Neural progenitor cell (in vitro differentiated cells): ENCODE data around the gene PRR12. TPM values are rescaled to one million over a fixed set of nuclear protein-coding genes. Genes with fewer than 3 reads are reported as not detected.

Experiments used
- DNase-seq: peaks from one replicate; pipeline ENCODE4 v3.0.0-alpha.2; 2016; ENCODE audit warnings: low spot score
- H2AFZ ChIP-seq: fragments of 200-600 bp; sonication (generic); replicated peaks from 2 replicates; pipeline ENCODE4 v1.6.1; 2016; ENCODE audit warnings: antibody characterized with exemption
- H3F3A ChIP-seq: fragments of 200-600 bp; sonication (generic); 2 replicates; pipeline ENCODE4 v1.6.1; 2016; ENCODE audit warnings: antibody characterized with exemption, low read depth
- H3K27ac ChIP-seq: fragments of 200-600 bp; sonication (generic); 2 replicates; pipeline ENCODE4 v1.5.1; 2016; ENCODE audit warnings: mild to moderate bottlenecking
- H3K27me3 ChIP-seq: fragments of 200-600 bp; sonication (generic); 2 replicates; pipeline ENCODE4 v1.6.1; 2016; ENCODE audit warnings: mild to moderate bottlenecking, moderate library complexity
- H3K36me3 ChIP-seq: fragments of 200-600 bp; sonication (generic); 2 replicates; pipeline ENCODE4 v1.5.1; 2016
- H3K4me1 ChIP-seq: fragments of 200-600 bp; sonication (generic); 2 replicates; pipeline ENCODE4 v1.6.1; 2016; ENCODE audit warnings: mixed run types
- H3K4me2 ChIP-seq: fragments of 200-600 bp; sonication (generic); 2 replicates; pipeline ENCODE4 v1.6.1; 2016
- H3K4me3 ChIP-seq: fragments of 200-600 bp; sonication (generic); 2 replicates; pipeline ENCODE4 v1.5.1; 2016
- H3K79me2 ChIP-seq: fragments of 200-600 bp; sonication (generic); 2 replicates; pipeline ENCODE4 v1.6.1; 2016; ENCODE audit warnings: low read depth
- H3K9ac ChIP-seq: fragments of 200-600 bp; sonication (generic); 2 replicates; pipeline ENCODE4 v1.6.1; 2016
- H3K9me3 ChIP-seq: fragments of 200-600 bp; sonication (generic); 2 replicates; pipeline ENCODE4 v1.5.1; 2016; ENCODE audit warnings: low read depth
- H4K20me1 ChIP-seq: fragments of 200-600 bp; sonication (generic); 2 replicates; pipeline ENCODE4 v1.6.1; 2016; ENCODE audit warnings: low read depth
- H3K27ac Mint-ChIP-seq: 3 replicates; pipeline ENCODE4 v1.8.0; 2021; ENCODE audit warnings: mixed read lengths
- H3K27me3 Mint-ChIP-seq: 2 replicates; pipeline ENCODE4 v1.8.0; 2022; ENCODE audit warnings: low read depth, mild to moderate bottlenecking, inconsistent platforms, moderate library complexity, mixed read lengths; ENCODE audit not compliant: insufficient read depth
- H3K36me3 Mint-ChIP-seq: 3 replicates; pipeline ENCODE4 v1.8.0; 2021; ENCODE audit warnings: mixed read lengths
- H3K4me1 Mint-ChIP-seq: 3 replicates; pipeline ENCODE4 v1.8.0; 2021; ENCODE audit warnings: mixed read lengths
- H3K4me3 Mint-ChIP-seq: 3 replicates; pipeline ENCODE4 v1.8.0; 2021; ENCODE audit warnings: mild to moderate bottlenecking, moderate library complexity, mixed read lengths
- H3K9me3 Mint-ChIP-seq: 3 replicates; pipeline ENCODE4 v1.8.0; 2020; ENCODE audit warnings: mixed read lengths
- EZH2 ChIP-seq: fragments of 200-600 bp; sonication (generic); IDR thresholded peaks from 2 replicates; pipeline ENCODE4 v1.6.1; 2017; ENCODE audit warnings: antibody characterized with exemption, mild to moderate bottlenecking, moderate library complexity
- EZH2phosphoT487 ChIP-seq: fragments of 200-600 bp; sonication (generic); IDR thresholded peaks from 2 replicates; pipeline ENCODE4 v1.6.1; 2017; ENCODE audit warnings: antibody characterized with exemption
- total RNA-seq: library from RNA; depleted of rRNA; stranded (reverse); fragments of >200 nt; gene quantifications from 2 replicates; pipeline ENCODE4 v1.2.3, GENCODE V29; 2015; ENCODE audit warnings: low replicate concordance
- TF ChIP-seq, protein P1 (sequence below): fragments of 200-600 bp; sonication (generic); IDR thresholded peaks from 2 replicates; pipeline ENCODE4 v1.5.1; 2017; ENCODE audit warnings: antibody characterized with exemption, mild to moderate bottlenecking

The PRR12 gene
- total RNA-seq, 1 donor from 2014 or later: 3.2 TPM

DNA sequence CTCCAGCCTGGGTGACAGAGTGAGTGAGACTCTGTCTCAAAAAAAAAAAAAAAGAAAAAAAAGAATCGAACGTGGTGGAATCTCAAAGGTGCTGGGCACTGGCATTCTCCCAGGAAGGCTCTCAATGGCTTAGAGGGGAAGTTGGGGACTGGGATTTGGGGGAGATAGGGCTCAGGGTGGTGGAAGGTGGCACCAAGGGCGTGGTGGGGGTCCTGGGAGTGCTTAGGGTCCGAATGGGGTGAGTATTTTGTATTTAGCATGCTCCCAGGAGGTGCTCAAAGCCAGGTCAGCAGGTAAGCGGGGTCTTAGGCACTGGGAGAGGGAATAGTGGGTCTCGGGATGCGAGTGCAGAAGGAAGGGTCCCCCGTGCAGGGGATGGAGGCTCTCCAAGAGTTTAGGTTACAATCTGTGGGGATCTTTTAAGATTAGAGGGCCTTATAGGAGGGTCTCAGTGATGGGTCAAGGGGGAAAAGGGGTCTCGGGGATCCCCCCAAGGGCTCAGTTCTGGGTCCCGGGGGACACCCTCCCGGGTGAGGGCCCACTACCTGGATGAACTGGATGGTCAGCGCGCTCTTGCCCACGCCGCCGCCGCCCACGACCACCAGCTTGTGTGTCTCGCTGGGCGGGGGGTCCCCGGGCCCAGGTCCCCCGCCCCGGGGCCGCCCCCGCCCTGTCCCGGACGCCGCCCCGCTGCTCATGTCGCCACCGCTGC is 48.6 kb downstream of the PRR12 start:
- DNase-seq: peak; percentile 31
- no peak overlapping the region for H3K9ac ChIP-seq
- H3K9me3 ChIP-seq: no peaks in the 10 kb centered on the region
- peak overlapping the region; percentile 87 for H3K4me2 ChIP-seq
- Mint-ChIP-seq H3K27ac (peak overlapping the region; percentile 81), H3K4me1 (peaks cover 71% of the 10 kb centered on the region), H3K4me3 (peak overlapping the region; percentile 99), H3K36me3 (peaks cover 8% of the 10 kb centered on the region), H3K9me3 (no peaks in the 10 kb centered on the region), H3K27me3 (peaks cover 12% of the 10 kb centered on the region)
- peak overlapping the region; percentile 65 for H3K4me3 ChIP-seq
- no peak for TF ChIP-seq EZH2phosphoT487
- TF ChIP-seq, protein P1, sequence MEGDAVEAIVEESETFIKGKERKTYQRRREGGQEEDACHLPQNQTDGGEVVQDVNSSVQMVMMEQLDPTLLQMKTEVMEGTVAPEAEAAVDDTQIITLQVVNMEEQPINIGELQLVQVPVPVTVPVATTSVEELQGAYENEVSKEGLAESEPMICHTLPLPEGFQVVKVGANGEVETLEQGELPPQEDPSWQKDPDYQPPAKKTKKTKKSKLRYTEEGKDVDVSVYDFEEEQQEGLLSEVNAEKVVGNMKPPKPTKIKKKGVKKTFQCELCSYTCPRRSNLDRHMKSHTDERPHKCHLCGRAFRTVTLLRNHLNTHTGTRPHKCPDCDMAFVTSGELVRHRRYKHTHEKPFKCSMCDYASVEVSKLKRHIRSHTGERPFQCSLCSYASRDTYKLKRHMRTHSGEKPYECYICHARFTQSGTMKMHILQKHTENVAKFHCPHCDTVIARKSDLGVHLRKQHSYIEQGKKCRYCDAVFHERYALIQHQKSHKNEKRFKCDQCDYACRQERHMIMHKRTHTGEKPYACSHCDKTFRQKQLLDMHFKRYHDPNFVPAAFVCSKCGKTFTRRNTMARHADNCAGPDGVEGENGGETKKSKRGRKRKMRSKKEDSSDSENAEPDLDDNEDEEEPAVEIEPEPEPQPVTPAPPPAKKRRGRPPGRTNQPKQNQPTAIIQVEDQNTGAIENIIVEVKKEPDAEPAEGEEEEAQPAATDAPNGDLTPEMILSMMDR: no peak
- no peak for TF ChIP-seq EZH2
- H3K27me3 ChIP-seq: peaks cover 11% of the 10 kb centered on the region
- no peaks in the 10 kb centered on the region for H3K36me3 ChIP-seq
- peaks cover 44% of the 10 kb centered on the region for H3F3A ChIP-seq
- peaks cover 18% of the 10 kb centered on the region for H4K20me1 ChIP-seq
- H3K4me1 ChIP-seq: peaks cover 53% of the 10 kb centered on the region
- no peak overlapping the region for H3K27ac ChIP-seq
- H3K79me2 ChIP-seq: peaks cover 25% of the 10 kb centered on the region
- H2AFZ ChIP-seq: no peak overlapping the region

DNA sequence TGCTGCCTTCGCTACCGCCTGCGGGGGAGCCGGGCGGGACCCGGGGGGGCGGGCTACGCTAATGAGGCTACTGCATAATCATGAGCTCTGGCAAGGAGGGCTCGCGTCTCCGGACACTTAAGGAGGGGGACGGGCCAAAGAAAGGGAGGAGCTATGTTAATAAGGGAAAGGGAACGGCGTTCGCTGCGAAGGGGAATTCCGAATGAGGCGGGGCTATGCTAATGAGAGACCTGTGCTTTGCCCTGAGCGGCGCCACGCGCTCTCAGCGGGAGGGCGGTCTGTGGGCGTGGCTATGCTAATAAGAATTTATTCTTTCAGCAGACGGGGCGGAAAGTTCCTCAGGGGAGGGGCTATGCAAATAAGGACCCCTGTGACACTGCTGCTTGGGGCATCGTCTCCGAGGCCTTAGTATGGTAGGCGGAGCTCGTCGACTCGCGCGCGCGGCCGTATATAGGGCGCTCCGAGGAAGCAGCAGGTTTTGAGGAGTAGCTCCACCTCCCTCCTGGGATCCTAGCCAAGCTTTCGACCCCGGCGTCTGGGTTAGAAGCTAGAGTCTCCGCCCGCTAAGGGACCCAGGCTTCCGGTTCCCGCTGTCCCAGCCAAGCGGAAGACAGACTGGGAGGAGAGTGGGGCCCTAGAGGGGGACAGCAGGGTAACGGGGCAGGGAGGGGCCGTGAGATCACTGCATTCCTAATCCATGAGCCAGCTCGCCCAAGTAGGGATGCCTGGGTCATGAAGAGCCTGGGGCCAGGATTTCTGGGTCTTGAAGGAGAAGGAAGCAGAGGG is 49.3 kb downstream of the PRR12 start, which contains the start of gene RRAS:
Gene RRAS (minus strand): TSS at position 31 of the 786 bp plus-strand sequence. CDS start 45 bp downstream, outside the sequence.
- H3K9ac ChIP-seq: peak within 1 kb of the TSS; percentile 57
- peaks cover 32% of the 10 kb centered on the region for H3K79me2 ChIP-seq
- Mint-ChIP-seq H3K9me3 (no peaks in the 10 kb centered on the region), H3K27ac (peak within 1 kb of the TSS; percentile 99), H3K36me3 (peaks cover 8% of the 10 kb centered on the region), H3K4me3 (peak within 1 kb of the TSS; percentile 99), H3K4me1 (peaks cover 69% of the 10 kb centered on the region), H3K27me3 (peaks cover 12% of the 10 kb centered on the region)
- H3K4me2 ChIP-seq: peak within 1 kb of the TSS; percentile 87
- TF ChIP-seq EZH2phosphoT487 (no peak), EZH2 (no peak)
- TF ChIP-seq, protein P1: no peak
- H3K9me3 ChIP-seq: no peaks in the 10 kb centered on the region
- peak within 1 kb of the TSS; percentile 65 for H3K4me3 ChIP-seq
- H3K36me3 ChIP-seq: no peaks in the 10 kb centered on the region
- peaks cover 53% of the 10 kb centered on the region for H3K4me1 ChIP-seq
- H3K27ac ChIP-seq: peak within 1 kb of the TSS; percentile 96
- H4K20me1 ChIP-seq: peaks cover 22% of the 10 kb centered on the region
- H3F3A ChIP-seq: peaks cover 42% of the 10 kb centered on the region
- peaks cover 11% of the 10 kb centered on the region for H3K27me3 ChIP-seq
- no peak within 1 kb of the TSS for H2AFZ ChIP-seq
- peak; percentile 100 for DNase-seq

DNA sequence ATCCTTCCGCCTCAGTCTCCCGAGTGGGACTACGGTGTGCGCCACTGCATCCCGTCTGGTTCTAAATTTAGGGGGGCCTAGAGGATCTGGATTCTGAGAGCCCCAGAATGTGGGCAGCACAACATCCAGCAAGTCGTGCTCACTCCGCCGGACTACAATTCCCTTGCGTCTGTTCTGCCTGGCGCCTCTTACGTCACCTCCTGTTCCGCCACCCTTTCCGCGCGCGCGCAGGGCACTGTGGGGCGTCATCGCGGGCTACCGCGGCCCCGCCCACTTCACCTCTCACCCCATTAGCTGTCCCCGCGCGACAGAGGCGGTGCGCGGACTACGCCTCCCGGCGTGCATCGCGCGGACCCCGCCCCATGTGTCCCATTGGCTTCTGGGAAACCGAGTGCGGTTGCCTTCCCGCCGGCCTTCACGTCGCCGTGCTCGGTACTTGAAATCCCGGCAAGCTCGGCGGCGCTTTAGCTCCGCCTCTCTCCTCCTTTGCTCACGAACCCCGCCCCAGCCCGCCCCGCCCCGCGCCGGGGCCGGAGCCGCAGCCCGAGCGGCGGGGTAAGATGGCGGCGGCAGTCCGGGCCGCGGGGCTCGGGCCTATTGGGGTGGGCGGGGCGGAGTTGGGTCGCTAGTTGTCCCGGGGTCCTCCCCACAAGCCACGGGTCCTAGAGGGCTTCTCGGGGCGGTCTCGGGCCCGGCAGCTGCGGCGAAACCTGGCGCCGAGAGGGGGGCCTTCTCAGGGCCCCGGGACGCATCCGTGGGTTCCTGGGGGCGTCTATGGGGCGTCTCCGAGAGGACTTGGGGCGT is 50.9 kb downstream of the PRR12 start, which contains the start of gene SCAF1:
Gene SCAF1 (plus strand): TSS at position 522 of the 804 bp plus-strand sequence. CDS start 2,818 bp downstream, outside the sequence.
- peaks cover 11% of the 10 kb centered on the region for H3K27me3 Mint-ChIP-seq
- H3K4me3 Mint-ChIP-seq: peak within 1 kb of the TSS; percentile 99
- no peaks in the 10 kb centered on the region for H3K9me3 Mint-ChIP-seq
- Histone ChIP-seq H4K20me1 (peaks cover 33% of the 10 kb centered on the region), H3K36me3 (no peaks in the 10 kb centered on the region), H3K27ac (peak within 1 kb of the TSS; percentile 96), H3K9ac (peak within 1 kb of the TSS; percentile 97), H3K4me1 (peaks cover 37% of the 10 kb centered on the region), H3K4me2 (peak within 1 kb of the TSS; percentile 95), H3K9me3 (no peaks in the 10 kb centered on the region), H2AFZ (peak within 1 kb of the TSS; percentile 77), H3F3A (peaks cover 41% of the 10 kb centered on the region), H3K79me2 (peaks cover 41% of the 10 kb centered on the region), H3K4me3 (peak within 1 kb of the TSS; percentile 90), H3K27me3 (peaks cover 11% of the 10 kb centered on the region)
- no peak for TF ChIP-seq EZH2
- TF ChIP-seq EZH2phosphoT487: no peak
- TF ChIP-seq, protein P1: no peak
- H3K4me1 Mint-ChIP-seq: peaks cover 56% of the 10 kb centered on the region
- DNase-seq: peak; percentile 100
- peak within 1 kb of the TSS; percentile 99 for H3K27ac Mint-ChIP-seq
- peaks cover 17% of the 10 kb centered on the region for H3K36me3 Mint-ChIP-seq
